Peyer's patch (tissue), 4 donors: ENCODE measurements around the gene PHLDB2. TPM values are rescaled to one million over a fixed set of nuclear protein-coding genes. Genes with fewer than 3 reads are reported as not detected.

Experiments
- DNase-seq, 3 donors: peaks; one replicate each; pipeline ENCODE4 v3.0.0-alpha.2; 2017 to 2019
- H3K27ac ChIP-seq, 4 donors: fragments of 200-600 bp; sonication (generic); one replicate each; pipeline ENCODE4 v1.5.1; 2016 to 2019
- H3K27me3 ChIP-seq, 2 donors: fragments of 200-600 bp; sonication (generic); one replicate each; pipeline ENCODE4 v1.5.1; 2019
- H3K36me3 ChIP-seq, 3 donors: fragments of 200-600 bp; sonication (generic); one replicate each; pipeline ENCODE4 v1.5.1; 2016 to 2019
- H3K4me1 ChIP-seq, 4 donors: fragments of 200-600 bp; sonication (generic); one replicate each; pipeline ENCODE4 v1.5.1; 2016 to 2019
- H3K4me3 ChIP-seq, 4 donors: fragments of 200-600 bp; sonication (generic); 1 replicate in 3 of 4; 2 replicates in 1 of 4; pipeline ENCODE4 v1.5.1; 2016 to 2019; ENCODE audit warnings: mild to moderate bottlenecking in 1 of 4
- H3K9me3 ChIP-seq, 4 donors: fragments of 200-600 bp; sonication (generic); one replicate each; pipeline ENCODE4 v1.5.1; 2016 to 2019; ENCODE audit warnings: mild to moderate bottlenecking in 1 of 4
- POLR2A ChIP-seq, 2 donors: fragments of 450-650 bp; IDR thresholded peaks; one replicate each; pipeline ENCODE4 v1.5.1; 2017; ENCODE audit warnings: antibody characterized with exemption in 2 of 2, mild to moderate bottlenecking in 2 of 2, moderate library complexity in 2 of 2
- total RNA-seq, 4 donors: library from RNA; depleted of rRNA; stranded (reverse); fragments of >200 nt; gene quantifications; one replicate each; pipeline ENCODE4 v1.1.0, GENCODE V29; 2016
- TF ChIP-seq, protein P1 (sequence below), 6 experiments: fragments of 450-650 bp in 4 of 6; fragments of 200-600 bp in 2 of 6; sonication (generic) in 1 of 6; IDR thresholded peaks; one replicate each; pipeline ENCODE4 v1.5.1; 2017 to 2019; ENCODE audit warnings: antibody characterized with exemption in 6 of 6, mild to moderate bottlenecking in 3 of 6, moderate library complexity in 1 of 6

Gene PHLDB2
- total RNA-seq, 4 donors from 2014 or later, result 6.0 to 66.0 (median 12.5) TPM

DNA sequence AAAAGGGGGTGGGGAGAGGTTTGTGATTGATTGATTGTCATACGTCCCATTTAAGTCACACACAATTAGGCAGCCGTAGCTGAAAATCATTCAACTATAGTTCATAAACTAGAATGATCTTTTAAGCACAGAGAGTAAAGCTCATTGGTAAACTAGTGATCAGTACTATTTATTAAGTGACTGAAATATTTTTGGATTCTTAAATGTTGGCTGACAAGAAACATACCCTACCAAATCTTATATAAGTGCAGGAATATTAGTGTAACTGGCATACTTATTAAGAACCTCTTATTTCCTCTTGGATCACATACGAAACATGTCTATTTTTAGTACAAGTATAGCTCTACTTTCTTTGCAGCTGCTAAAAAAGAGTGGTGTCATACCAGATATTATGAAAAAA lies 111.3 kb downstream of the PHLDB2 start:
- Histone ChIP-seq H3K9me3 (no peaks in the 10 kb centered on the region), H3K27ac (no peak overlapping the region), H3K27me3 (no peaks in the 10 kb centered on the region), H3K4me3 (no peak overlapping the region), H3K36me3 (no peaks in the 10 kb centered on the region), H3K4me1 (no peaks in the 10 kb centered on the region)
- no peak for TF ChIP-seq POLR2A (IDR thresholded peaks at IDR 0.05)
- TF ChIP-seq, protein P1, sequence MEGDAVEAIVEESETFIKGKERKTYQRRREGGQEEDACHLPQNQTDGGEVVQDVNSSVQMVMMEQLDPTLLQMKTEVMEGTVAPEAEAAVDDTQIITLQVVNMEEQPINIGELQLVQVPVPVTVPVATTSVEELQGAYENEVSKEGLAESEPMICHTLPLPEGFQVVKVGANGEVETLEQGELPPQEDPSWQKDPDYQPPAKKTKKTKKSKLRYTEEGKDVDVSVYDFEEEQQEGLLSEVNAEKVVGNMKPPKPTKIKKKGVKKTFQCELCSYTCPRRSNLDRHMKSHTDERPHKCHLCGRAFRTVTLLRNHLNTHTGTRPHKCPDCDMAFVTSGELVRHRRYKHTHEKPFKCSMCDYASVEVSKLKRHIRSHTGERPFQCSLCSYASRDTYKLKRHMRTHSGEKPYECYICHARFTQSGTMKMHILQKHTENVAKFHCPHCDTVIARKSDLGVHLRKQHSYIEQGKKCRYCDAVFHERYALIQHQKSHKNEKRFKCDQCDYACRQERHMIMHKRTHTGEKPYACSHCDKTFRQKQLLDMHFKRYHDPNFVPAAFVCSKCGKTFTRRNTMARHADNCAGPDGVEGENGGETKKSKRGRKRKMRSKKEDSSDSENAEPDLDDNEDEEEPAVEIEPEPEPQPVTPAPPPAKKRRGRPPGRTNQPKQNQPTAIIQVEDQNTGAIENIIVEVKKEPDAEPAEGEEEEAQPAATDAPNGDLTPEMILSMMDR (IDR thresholded peaks at IDR 0.05), result no peak
- no peak for DNase-seq

DNA sequence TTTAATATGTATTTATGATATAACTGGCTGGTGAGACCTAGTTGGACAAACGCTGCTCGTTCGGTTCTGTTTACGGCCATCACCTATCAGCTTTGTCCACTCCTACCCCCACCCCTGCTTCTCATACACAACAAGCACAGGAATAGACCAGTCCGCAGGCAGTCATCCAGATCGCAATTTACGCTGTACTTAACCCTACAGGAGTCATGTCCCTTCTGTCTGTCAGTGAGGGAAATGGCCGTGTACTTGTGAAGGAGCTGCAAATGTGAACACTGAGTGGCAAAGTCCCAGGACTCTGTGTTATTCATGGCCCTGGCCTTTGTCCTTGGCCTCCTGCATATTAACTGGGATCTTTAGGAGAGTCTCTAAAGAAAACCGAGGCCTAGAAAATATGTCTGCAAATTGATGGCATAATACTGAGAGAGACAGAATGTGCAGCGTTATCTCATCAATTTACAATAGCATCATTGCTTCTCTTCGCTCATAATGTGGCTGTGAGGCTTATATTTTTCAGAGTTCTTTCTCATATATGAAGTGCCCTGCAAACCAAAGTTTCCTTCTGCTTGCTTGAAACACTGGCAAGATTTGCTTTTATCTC lies 112.6 kb downstream of the PHLDB2 start:
- H3K27ac ChIP-seq, result no peak overlapping the region
- TF ChIP-seq, protein P1 (IDR thresholded peaks at IDR 0.05), result no peak
- no peak for TF ChIP-seq POLR2A (IDR thresholded peaks at IDR 0.05)

DNA sequence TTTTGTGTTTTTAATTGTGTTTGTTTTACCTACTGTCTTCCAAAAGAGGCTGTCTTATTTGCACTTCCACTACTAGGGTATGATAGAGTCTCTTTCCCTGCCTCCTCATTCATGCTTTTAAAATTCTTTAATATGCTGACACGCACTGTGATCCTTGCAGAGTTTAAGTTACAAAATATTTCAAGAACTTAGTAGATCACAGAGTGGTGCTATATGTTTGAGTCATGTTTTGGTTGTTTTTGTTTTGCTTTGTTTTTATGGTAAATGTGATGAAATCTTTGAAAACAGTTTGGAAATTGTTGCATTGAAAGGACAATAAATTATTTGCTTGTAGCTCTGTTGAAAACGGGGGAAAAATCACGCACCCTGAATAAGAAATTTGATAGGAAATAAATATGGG lies 113.8 kb downstream of the PHLDB2 start:
- H3K36me3 ChIP-seq, result no peaks in the 10 kb centered on the region
- H3K27me3 ChIP-seq, result no peaks in the 10 kb centered on the region
- H3K4me3 ChIP-seq, result no peak overlapping the region
- TF ChIP-seq POLR2A (IDR thresholded peaks at IDR 0.05), result no peak
- TF ChIP-seq, protein P1 (IDR thresholded peaks at IDR 0.05), result no peak
- H3K9me3 ChIP-seq, result no peaks in the 10 kb centered on the region
- DNase-seq, result no peak
- H3K4me1 ChIP-seq, result no peaks in the 10 kb centered on the region
- H3K27ac ChIP-seq, result no peak overlapping the region

More for the DNA sequence above, 112.6 kb downstream of the PHLDB2 start:
- Histone ChIP-seq H3K9me3 (no peaks in the 10 kb centered on the region), H3K4me3 (no peak overlapping the region), H3K36me3 (no peaks in the 10 kb centered on the region), H3K4me1 (no peaks in the 10 kb centered on the region), H3K27me3 (no peaks in the 10 kb centered on the region)
- no peak for DNase-seq

DNA sequence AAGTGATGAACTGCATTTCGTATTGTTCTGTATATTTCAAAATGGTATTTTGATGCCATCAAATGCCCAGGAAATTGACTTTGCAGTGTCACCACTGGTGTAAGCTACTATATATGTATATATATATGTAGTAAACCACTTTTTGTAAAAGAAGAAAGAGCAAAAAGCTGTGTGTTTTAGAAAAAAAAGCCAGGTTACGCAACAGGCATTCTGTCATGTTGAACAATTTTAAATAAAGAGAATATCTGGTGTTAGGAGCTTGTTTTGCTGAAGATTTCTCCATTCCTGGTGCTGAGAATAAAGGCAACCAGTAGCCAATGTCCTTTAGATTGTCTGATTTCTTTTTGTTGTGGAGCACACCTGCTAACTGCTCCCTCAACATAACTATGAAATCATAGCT lies 116.1 kb downstream of the PHLDB2 start:
- H3K4me3 ChIP-seq, result no peak overlapping the region
- no peak overlapping the region for H3K27ac ChIP-seq
- no peaks in the 10 kb centered on the region for H3K9me3 ChIP-seq
- no peaks in the 10 kb centered on the region for H3K27me3 ChIP-seq
- no peak for TF ChIP-seq POLR2A (IDR thresholded peaks at IDR 0.05)
- TF ChIP-seq, protein P1 (IDR thresholded peaks at IDR 0.05), result no peak
- no peak for DNase-seq
- peaks cover 0 to 7% (median 0%) of the 10 kb centered on the region in 4 donors for H3K4me1 ChIP-seq
- H3K36me3 ChIP-seq, result no peaks in the 10 kb centered on the region

DNA sequence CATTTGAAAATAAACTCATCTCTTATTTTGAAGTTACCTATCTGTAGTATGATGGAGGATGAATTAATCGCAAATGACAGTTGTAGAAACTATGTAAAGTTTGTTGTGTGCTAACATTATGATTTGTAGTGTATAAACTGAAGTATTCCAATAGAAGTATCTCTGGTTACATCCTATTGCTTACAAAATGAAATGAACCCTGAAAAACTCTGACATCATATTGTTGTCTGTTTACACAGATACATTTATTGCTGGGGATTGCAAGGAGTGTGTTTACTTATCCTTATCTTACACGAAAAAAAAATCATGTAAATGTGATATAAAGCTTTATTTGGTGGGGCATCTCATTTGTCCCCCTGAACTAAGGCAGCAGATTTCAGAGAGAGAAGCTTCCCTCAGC lies 117.2 kb downstream of the PHLDB2 start:
- H3K27me3 ChIP-seq, result no peaks in the 10 kb centered on the region
- no peak overlapping the region for H3K4me3 ChIP-seq
- H3K27ac ChIP-seq, result no peak overlapping the region
- no peak for DNase-seq
- peaks cover 0 to 7% (median 4%) of the 10 kb centered on the region in 4 donors for H3K4me1 ChIP-seq
- H3K36me3 ChIP-seq, result no peaks in the 10 kb centered on the region
- no peaks in the 10 kb centered on the region for H3K9me3 ChIP-seq
- TF ChIP-seq POLR2A (IDR thresholded peaks at IDR 0.05), result no peak
- TF ChIP-seq, protein P1 (IDR thresholded peaks at IDR 0.05), result no peak
